Measurements from ENCODE around the gene ZRANB3. TPM values are rescaled to one million over a fixed set of nuclear protein-coding genes. Genes with fewer than 3 reads are reported as not detected.
"Not testable (repeated sequence)": the region's sequence is repeated elsewhere in the genome, so short reads cannot be mapped to it uniquely, and the experiment has no call there.

ZRANB3 gene
- total RNA-seq, 3 donors from 2014 or later: 3.2 to 6.1 (median 5.6) TPM

- no peak for DNase-seq (ENCODE audit: low spot score in 2 of 2)
- Histone ChIP-seq H3K27me3 (no peaks in the 10 kb centered on the region), H3K4me3 (no peak overlapping the region), H3K9me3 (peaks cover 24 to 30% of the 10 kb centered on the region in 2 donors), H3K36me3 (no peaks in the 10 kb centered on the region), H3K4me1 (no peaks in the 10 kb centered on the region), H3K27ac (no peak overlapping the region)
- TF ChIP-seq POLR2A (IDR thresholded peaks at IDR 0.05) (no peak), CTCF (IDR thresholded peaks at IDR 0.05) (no peak), POLR2AphosphoS5 (IDR thresholded peaks at IDR 0.05) (no peak)
- intact Hi-C loops (cut with DNase I; ENCODE audit: low total_unique reads): no loop called here
Measured at GRCh38 chr2:135378591-135378990, 152.4 kb downstream of the ZRANB3 start.

GRCh38 chr2:135373702-135374101, 157.3 kb downstream of the ZRANB3 start:
- H3K4me1 ChIP-seq: no peaks in the 10 kb centered on the region
- intact Hi-C loops (cut with DNase I; ENCODE audit: low total_unique reads): no loop called here
- no peak for DNase-seq (ENCODE audit: low spot score in 2 of 2)
- H3K4me3 ChIP-seq: no peak overlapping the region
- TF ChIP-seq CTCF (IDR thresholded peaks at IDR 0.05) (no peak), POLR2A (IDR thresholded peaks at IDR 0.05) (no peak), POLR2AphosphoS5 (IDR thresholded peaks at IDR 0.05) (no peak)
- H3K27ac ChIP-seq: no peak overlapping the region
- H3K36me3 ChIP-seq: no peaks in the 10 kb centered on the region
- H3K27me3 ChIP-seq: no peaks in the 10 kb centered on the region
- peaks cover 0 to 4% of the 10 kb centered on the region in 2 donors for H3K9me3 ChIP-seq

GRCh38 chr2:135349941-135350340, 181.1 kb downstream of the ZRANB3 start:
- peaks cover 0 to 8% of the 10 kb centered on the region in 2 donors for H3K9me3 ChIP-seq
- H3K27ac ChIP-seq: no peak overlapping the region
- H3K27me3 ChIP-seq: no peaks in the 10 kb centered on the region
- intact Hi-C loops (cut with DNase I; ENCODE audit: low total_unique reads): no loop called here
- H3K4me3 ChIP-seq: no peak overlapping the region
- no peaks in the 10 kb centered on the region for H3K4me1 ChIP-seq
- DNase-seq (ENCODE audit: low spot score in 2 of 2): no peak
- no peaks in the 10 kb centered on the region for H3K36me3 ChIP-seq
- TF ChIP-seq POLR2A (IDR thresholded peaks at IDR 0.05) (no peak), CTCF (IDR thresholded peaks at IDR 0.05) (no peak), POLR2AphosphoS5 (IDR thresholded peaks at IDR 0.05) (no peak)

GRCh38 chr2:135348096-135348704, 182.8 kb downstream of the ZRANB3 start:
- DNase-seq (ENCODE audit: low spot score in 2 of 2); H3K4me3 ChIP-seq; H3K27me3 ChIP-seq; H3K4me1 ChIP-seq; H3K36me3 ChIP-seq; H3K9me3 ChIP-seq; H3K27ac ChIP-seq; intact Hi-C loops (cut with DNase I; ENCODE audit: low total_unique reads): not testable (repeated sequence)

- Histone ChIP-seq H3K36me3 (no peaks in the 10 kb centered on the region), H3K27me3 (no peaks in the 10 kb centered on the region), H3K9me3 (peaks cover 0 to 5% of the 10 kb centered on the region in 2 donors), H3K4me3 (no peak overlapping the region), H3K27ac (no peak overlapping the region), H3K4me1 (no peaks in the 10 kb centered on the region)
- DNase-seq (ENCODE audit: low spot score in 2 of 2): no peak
- TF ChIP-seq CTCF (IDR thresholded peaks at IDR 0.05) (no peak), POLR2A (IDR thresholded peaks at IDR 0.05) (no peak), POLR2AphosphoS5 (IDR thresholded peaks at IDR 0.05) (no peak)
- intact Hi-C loops (cut with DNase I; ENCODE audit: low total_unique reads): no loop called here
Measured at GRCh38 chr2:135337071-135337470, 193.9 kb downstream of the ZRANB3 start.

GRCh38 chr2:135335256-135335655, 195.8 kb downstream of the ZRANB3 start:
- Histone ChIP-seq H3K4me3 (no peak overlapping the region), H3K27ac (no peak overlapping the region), H3K36me3 (no peaks in the 10 kb centered on the region), H3K9me3 (peaks cover 0 to 2% of the 10 kb centered on the region in 2 donors), H3K4me1 (no peaks in the 10 kb centered on the region), H3K27me3 (no peaks in the 10 kb centered on the region)
- TF ChIP-seq CTCF (IDR thresholded peaks at IDR 0.05): no peak
- TF ChIP-seq POLR2AphosphoS5 (IDR thresholded peaks at IDR 0.05): no peak
- TF ChIP-seq POLR2A (IDR thresholded peaks at IDR 0.05): no peak
- no peak for DNase-seq (ENCODE audit: low spot score in 2 of 2)
- intact Hi-C loops (cut with DNase I; ENCODE audit: low total_unique reads): no loop called here
